H1 (cell line): Measurements from ENCODE around the gene EID1. TPM values are rescaled to one million over a fixed set of nuclear protein-coding genes. Genes with fewer than 3 reads are reported as not detected.

Source experiments
- CTCF ChIA-PET: fragments of 300-600 bp; sonication (Branson Sonifier 250); formaldehyde crosslinking; loops from one replicate; lab custom pipeline; 2021; ENCODE audit not compliant: partially characterized antibody; lab: Charles Lee
- POLR2A ChIA-PET: fragments of 300-600 bp; sonication (Branson Sonifier 250); formaldehyde crosslinking; loops from one replicate; lab custom pipeline; 2021; ENCODE audit warnings: inconsistent platforms; ENCODE audit not compliant: partially characterized antibody; lab: Charles Lee
- DNase-seq, 2 experiments: peaks; one replicate each; pipeline versions ENCODE4 v3.0.0 to v3.0.0-alpha.2; 2010 to 2022; ENCODE audit warnings: low spot score in 2 of 2, low read depth in 1 of 2, mixed read lengths in 1 of 2
- FAIRE-seq: peaks from 2 replicates; lab custom pipeline; 2011; peaks lifted over from hg19 to GRCh38; lab: Jason Lieb, UNC
- H2AFZ ChIP-seq: 2 replicates; pipeline ENCODE4 v1.8.1; 2012; ENCODE audit warnings: low read length, inconsistent platforms
- H2AK5ac ChIP-seq: 2 replicates; pipeline ENCODE4 v1.6.1; 2013; ENCODE audit warnings: low read depth, low read length
- H2BK120ac ChIP-seq: replicated peaks from 2 replicates; pipeline ENCODE3; 2013; ENCODE audit warnings: low read depth, low read length, inconsistent platforms
- H2BK12ac ChIP-seq: 2 replicates; pipeline ENCODE4 v1.6.1; 2013; ENCODE audit warnings: low read depth, low read length
- H2BK15ac ChIP-seq: 2 replicates; pipeline ENCODE4 v1.6.1; 2013; ENCODE audit warnings: low read length
- H2BK20ac ChIP-seq: 2 replicates; pipeline ENCODE4 v1.6.1; 2013; ENCODE audit warnings: low read length
- H2BK5ac ChIP-seq: 2 replicates; pipeline ENCODE4 v1.6.1; 2013; ENCODE audit warnings: low read depth, low read length
- H3K14ac ChIP-seq: 2 replicates; pipeline ENCODE4 v1.6.1; 2013; ENCODE audit warnings: inconsistent platforms; ENCODE audit not compliant: insufficient read length
- H3K18ac ChIP-seq: 2 replicates; pipeline ENCODE4 v1.6.1; 2013; ENCODE audit warnings: low read length; ENCODE audit errors: extremely low read depth
- H3K23ac ChIP-seq: 2 replicates; pipeline ENCODE4 v1.6.1; 2013; ENCODE audit warnings: inconsistent platforms; ENCODE audit not compliant: insufficient read length
- H3K23me2 ChIP-seq: 2 replicates; pipeline ENCODE4 v1.6.1; 2013; ENCODE audit warnings: low read depth, low read length
- H3K27ac ChIP-seq: 2 replicates; pipeline ENCODE4 v1.6.1; 2011; ENCODE audit warnings: low read depth, low read length, inconsistent platforms
- H3K27me3 ChIP-seq, 4 experiments: replicated peaks in 1 of 4; 1 replicate in 1 of 4; 2 replicates in 3 of 4; pipeline versions ENCODE4 v1.6.1 to v1.8.1; 2011 to 2013; ENCODE audit warnings: low read length in 3 of 4, mild to moderate bottlenecking in 3 of 4, inconsistent platforms in 2 of 4, mixed read lengths in 2 of 4, moderate library complexity in 1 of 4; ENCODE audit not compliant: control insufficient read depth in 3 of 4, insufficient read depth in 3 of 4; ENCODE audit errors: extremely low read depth in 1 of 4
- H3K36me3 ChIP-seq, 4 experiments: 2 replicates each; pipeline versions ENCODE4 v1.6.1 to v1.8.1; 2011 to 2013; ENCODE audit warnings: mild to moderate bottlenecking in 4 of 4, low read length in 3 of 4, moderate library complexity in 2 of 4, control low read depth in 1 of 4, inconsistent platforms in 1 of 4; ENCODE audit not compliant: insufficient read depth in 4 of 4, control insufficient read depth in 2 of 4
- H3K4ac ChIP-seq: replicated peaks from 2 replicates; pipeline ENCODE3; 2013; ENCODE audit warnings: low read length, low read depth, mixed read lengths, inconsistent platforms; ENCODE audit not compliant: insufficient read length
- H3K4me1 ChIP-seq, 4 experiments: replicated peaks in 1 of 4; 1 replicate in 1 of 4; 2 replicates in 3 of 4; pipeline versions ENCODE4 v1.6.1 to v1.8.1; 2011 to 2013; ENCODE audit warnings: low read length in 3 of 4, inconsistent platforms in 2 of 4, mixed read lengths in 1 of 4; ENCODE audit not compliant: insufficient read depth in 4 of 4, control insufficient read depth in 3 of 4
- H3K4me2 ChIP-seq, 2 experiments: 2 replicates each; pipeline versions ENCODE4 v1.6.1 to v1.8.1; 2011 to 2013; ENCODE audit warnings: low read depth in 2 of 2, low read length in 2 of 2, control low read depth in 1 of 2, inconsistent platforms in 1 of 2, mild to moderate bottlenecking in 1 of 2; ENCODE audit not compliant: insufficient read depth in 1 of 2
- H3K4me3 ChIP-seq, 4 experiments: fragments of 200-600, 300-600 bp in 1 of 4; sonication (generic), shearing (Covaris generic), sonication (Bioruptor Twin) in 1 of 4; 2 replicates each; pipeline versions ENCODE4 v1.5.1 to v1.8.1; 2011 to 2016; ENCODE audit warnings: low read length in 4 of 4, low read depth in 3 of 4, control low read depth in 2 of 4, inconsistent platforms in 2 of 4, mild to moderate bottlenecking in 2 of 4, mixed read lengths in 1 of 4, moderate library complexity in 1 of 4; ENCODE audit not compliant: insufficient read depth in 2 of 4; ENCODE audit errors: extremely low read depth in 1 of 4
- H3K56ac ChIP-seq: replicated peaks from 2 replicates; pipeline ENCODE3; 2013; ENCODE audit warnings: low read depth, mild to moderate bottlenecking, mixed read lengths, low read length, inconsistent platforms; ENCODE audit not compliant: insufficient read length
- H3K79me1 ChIP-seq: 2 replicates; pipeline ENCODE4 v1.6.1; 2013; ENCODE audit warnings: low read depth, low read length, control low read depth
- H3K79me2 ChIP-seq, 2 experiments: 2 replicates each; pipeline versions ENCODE4 v1.6.1 to v1.8.1; 2012 to 2013; ENCODE audit warnings: low read length in 2 of 2, mild to moderate bottlenecking in 2 of 2, inconsistent platforms in 1 of 2; ENCODE audit not compliant: insufficient read depth in 2 of 2, control insufficient read depth in 1 of 2
- H3K9ac ChIP-seq, 4 experiments: replicated peaks in 1 of 4; 1 replicate in 1 of 4; 2 replicates in 3 of 4; pipeline versions ENCODE4 v1.6.1 to v1.8.1; 2011 to 2013; ENCODE audit warnings: low read depth in 3 of 4, low read length in 3 of 4, control low read depth in 2 of 4, mild to moderate bottlenecking in 2 of 4, moderate library complexity in 2 of 4, inconsistent platforms in 1 of 4; ENCODE audit errors: extremely low read depth in 1 of 4
- H3K9me3 ChIP-seq, 2 experiments: 2 replicates each; pipeline versions ENCODE4 v1.6.1 to v1.8.1; 2012 to 2013; ENCODE audit warnings: mild to moderate bottlenecking in 2 of 2, moderate library complexity in 2 of 2, control low read depth in 1 of 2, inconsistent platforms in 1 of 2, low read depth in 1 of 2, low read length in 1 of 2, mixed read lengths in 1 of 2; ENCODE audit not compliant: insufficient read depth in 2 of 2
- H4K20me1 ChIP-seq, 2 experiments: replicated peaks in 1 of 2; 2 replicates each; pipeline versions ENCODE3 to v1.8.1; 2011 to 2013; ENCODE audit warnings: inconsistent platforms in 2 of 2, low read length in 2 of 2, mild to moderate bottlenecking in 1 of 2; ENCODE audit not compliant: insufficient read depth in 2 of 2, control insufficient read depth in 1 of 2
- H4K5ac ChIP-seq: 2 replicates; pipeline ENCODE4 v1.6.1; 2013; ENCODE audit warnings: low read length, low read depth, mixed read lengths, inconsistent platforms; ENCODE audit not compliant: insufficient read length
- H4K8ac ChIP-seq: 2 replicates; pipeline ENCODE4 v1.8.0; 2013; ENCODE audit warnings: mild to moderate bottlenecking, moderate library complexity, low read length, inconsistent platforms; ENCODE audit not compliant: insufficient read depth; ENCODE audit errors: extremely low read depth
- H4K91ac ChIP-seq: replicated peaks from 2 replicates; pipeline ENCODE3; 2013; ENCODE audit warnings: low read length, mixed read lengths, inconsistent platforms; ENCODE audit not compliant: insufficient read length
- polyA plus RNA-seq, 7 experiments: library from polyadenylated mRNA; depleted of rRNA in 3 of 7; stranded (reverse) in 5 of 7; unstranded in 2 of 7; fragments of >200 nt in 5 of 7; fragments of 200-250 nt in 2 of 7; gene quantifications; 1 replicate in 5 of 7; 2 replicates in 1 of 7; 4 replicates in 1 of 7; pipeline versions ENCODE4 v1.2.1 to v1.2.3, GENCODE V29; 2011 to 2013; ENCODE audit warnings: missing spikeins in 2 of 7, mixed read lengths in 2 of 7
- total RNA-seq: library from RNA; stranded (reverse); fragmentation: NEBNext Ultra II Directional; extraction: Animal tissue kit (Norgen Biotek cat#: 25700); gene quantifications from 2 replicates; pipeline ENCODE4 v1.2.1, GENCODE V29; 2021
- TF ChIP-seq, protein P1 (sequence below): IDR thresholded peaks from 2 replicates; pipeline ENCODE4 v1.6.1; 2012; ENCODE audit warnings: low read length, inconsistent platforms

Gene EID1
- total and polyA plus RNA-seq, 2 of the 8 experiments (the other 6 are each of a cell fraction or from before 2014, with no cell fraction given), result 101 to 110 TPM

DNA sequence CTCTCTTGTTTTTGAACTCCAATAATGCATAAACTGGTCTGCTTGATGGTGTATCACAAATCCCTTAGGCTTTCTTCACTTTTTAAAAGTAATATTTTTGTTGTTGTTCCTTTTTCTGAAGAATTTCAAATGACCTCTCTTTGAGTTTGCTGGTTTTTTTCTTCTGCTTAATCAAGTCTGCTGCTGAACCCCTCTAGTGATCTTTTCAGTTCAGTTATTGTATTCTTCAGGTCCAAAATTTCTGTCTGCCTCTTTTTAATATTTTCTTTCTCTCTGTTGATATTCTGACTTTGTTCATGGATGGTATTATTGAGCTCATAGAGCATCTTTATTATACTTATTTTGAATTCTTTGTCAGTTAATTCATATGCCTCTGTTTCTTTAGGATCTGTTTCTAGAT lies 45.3 kb upstream of the EID1 start:
- H3K27ac ChIP-seq, result no peak overlapping the region
- no peaks in the 10 kb centered on the region for H3K23me2 ChIP-seq
- H3K4me3 ChIP-seq, result no peak overlapping the region
- no peak overlapping the region for H3K56ac ChIP-seq
- no peaks in the 10 kb centered on the region for H3K9me3 ChIP-seq
- H3K4me2 ChIP-seq, result no peak overlapping the region
- FAIRE-seq (no peak), DNase-seq (no peak)
- no peak overlapping the region for H3K4ac ChIP-seq
- H2BK120ac ChIP-seq, result no peak overlapping the region
- no peaks in the 10 kb centered on the region for H3K79me1 ChIP-seq
- H3K36me3 ChIP-seq, result no peaks in the 10 kb centered on the region
- no peak overlapping the region for H2BK5ac ChIP-seq
- no peak overlapping the region for H2BK12ac ChIP-seq
- H2BK20ac ChIP-seq, result no peak overlapping the region
- H3K9ac ChIP-seq, result no peak overlapping the region
- no peak overlapping the region for H4K8ac ChIP-seq
- H2BK15ac ChIP-seq, result no peak overlapping the region
- POLR2A ChIA-PET, result no interaction called here
- TF ChIP-seq, protein P1, sequence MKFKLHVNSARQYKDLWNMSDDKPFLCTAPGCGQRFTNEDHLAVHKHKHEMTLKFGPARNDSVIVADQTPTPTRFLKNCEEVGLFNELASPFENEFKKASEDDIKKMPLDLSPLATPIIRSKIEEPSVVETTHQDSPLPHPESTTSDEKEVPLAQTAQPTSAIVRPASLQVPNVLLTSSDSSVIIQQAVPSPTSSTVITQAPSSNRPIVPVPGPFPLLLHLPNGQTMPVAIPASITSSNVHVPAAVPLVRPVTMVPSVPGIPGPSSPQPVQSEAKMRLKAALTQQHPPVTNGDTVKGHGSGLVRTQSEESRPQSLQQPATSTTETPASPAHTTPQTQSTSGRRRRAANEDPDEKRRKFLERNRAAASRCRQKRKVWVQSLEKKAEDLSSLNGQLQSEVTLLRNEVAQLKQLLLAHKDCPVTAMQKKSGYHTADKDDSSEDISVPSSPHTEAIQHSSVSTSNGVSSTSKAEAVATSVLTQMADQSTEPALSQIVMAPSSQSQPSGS, result no peak
- H3K27me3 ChIP-seq, result no peaks in the 10 kb centered on the region
- H2AFZ ChIP-seq, result no peak overlapping the region
- H4K20me1 ChIP-seq, result no peaks in the 10 kb centered on the region
- H3K4me1 ChIP-seq, result no peaks in the 10 kb centered on the region
- H3K23ac ChIP-seq, result no peak overlapping the region
- H3K79me2 ChIP-seq, result no peaks in the 10 kb centered on the region
- CTCF ChIA-PET, result interaction anchor here (0.7 to 1.1 kb wide), 2 partner anchors 481 to 552 kb away, joined by 3 read pairs; no protein-coding TSS in a partner anchor
- H2AK5ac ChIP-seq, result no peak overlapping the region
- H4K5ac ChIP-seq, result no peak overlapping the region
- no peak overlapping the region for H3K18ac ChIP-seq
- H3K14ac ChIP-seq, result no peak overlapping the region
- no peak overlapping the region for H4K91ac ChIP-seq
